ENCODE results near the gene GPC6. TPM values are rescaled to one million over a fixed set of nuclear protein-coding genes. Genes with fewer than 3 reads are reported as not detected.

GPC6 gene
- total and polyA plus RNA-seq, 9 of the 15 experiments (the other 6 are each of a cell fraction or from before 2014, with no cell fraction given) = under 0.01 to 0.20 (median 0.01) TPM; not detected in 4

GRCh38 chr13:94344126-94344818 is 1117.7 kb downstream of the GPC6 start:
- Histone ChIP-seq H4K20me1 (replicated peaks; ENCODE audit: control insufficient read depth, insufficient read depth, low read length) (no peaks in the 10 kb centered on the region), H3K27ac (ENCODE audit: extremely low read depth, low read depth, low read length) (no peak overlapping the region), H3K9ac (ENCODE audit: insufficient read depth in 1 of 2, low read depth in 2 of 2, low read length in 2 of 2) (no peak overlapping the region), H2AFZ (ENCODE audit: low read depth, low read length) (no peak overlapping the region), H3K79me2 (ENCODE audit: control insufficient read depth, insufficient read depth, low read length) (no peaks in the 10 kb centered on the region), H3K9me3 (replicated peaks; ENCODE audit: control insufficient read depth, insufficient read depth, low read depth, low read length) (no peaks in the 10 kb centered on the region), H3K4me2 (ENCODE audit: insufficient read depth, low read length) (no peak overlapping the region), H3K4me3 (no peak overlapping the region), H3K9me1 (ENCODE audit: control insufficient read depth, insufficient read depth, low read length) (no peaks in the 10 kb centered on the region), H3K4me1 (replicated peaks in 1 of 2; ENCODE audit: control insufficient read depth in 2 of 2, insufficient read depth in 2 of 2, low read length in 2 of 2) (no peaks in the 10 kb centered on the region), H3K36me3 (ENCODE audit: control insufficient read depth, insufficient read depth, low read length) (no peaks in the 10 kb centered on the region), H3K27me3 (ENCODE audit: control insufficient read depth in 2 of 2, insufficient read depth in 2 of 2, low read length in 2 of 2) (no peaks in the 10 kb centered on the region)
- intact Hi-C loops (cut with micrococcal nuclease) = no loop called here
- no peak for TF ChIP-seq TFE3 (CRISPR knock-in tag; IDR thresholded peaks at IDR 0.05)
- TF ChIP-seq SNIP1 (IDR thresholded peaks at IDR 0.05; ENCODE audit: low read depth) = no peak
- TF ChIP-seq PHB2 (IDR thresholded peaks at IDR 0.05; ENCODE audit: low read depth) = no peak
- no TSS peak for BruUV-seq (replicated peaks)
- no peak for ATAC-seq
- no peak for DNase-seq (ENCODE audit: extremely low read depth in 1 of 4, low spot score in 3 of 4)
- CTCF ChIA-PET (ENCODE audit: low intra/inter-chr PET ratio) = no interaction called here
- in situ Hi-C loops (cut with MboI) = no loop called here
- FAIRE-seq = no peak
- POLR2A ChIA-PET = no interaction called here
- 0% methylated on average over 7 of the region's 8 CpGs for WGBS (ENCODE audit: insufficient coverage, low coverage, missing lambda C conversion rate)
